ENCODE results near the gene CCDC152.

DNA sequence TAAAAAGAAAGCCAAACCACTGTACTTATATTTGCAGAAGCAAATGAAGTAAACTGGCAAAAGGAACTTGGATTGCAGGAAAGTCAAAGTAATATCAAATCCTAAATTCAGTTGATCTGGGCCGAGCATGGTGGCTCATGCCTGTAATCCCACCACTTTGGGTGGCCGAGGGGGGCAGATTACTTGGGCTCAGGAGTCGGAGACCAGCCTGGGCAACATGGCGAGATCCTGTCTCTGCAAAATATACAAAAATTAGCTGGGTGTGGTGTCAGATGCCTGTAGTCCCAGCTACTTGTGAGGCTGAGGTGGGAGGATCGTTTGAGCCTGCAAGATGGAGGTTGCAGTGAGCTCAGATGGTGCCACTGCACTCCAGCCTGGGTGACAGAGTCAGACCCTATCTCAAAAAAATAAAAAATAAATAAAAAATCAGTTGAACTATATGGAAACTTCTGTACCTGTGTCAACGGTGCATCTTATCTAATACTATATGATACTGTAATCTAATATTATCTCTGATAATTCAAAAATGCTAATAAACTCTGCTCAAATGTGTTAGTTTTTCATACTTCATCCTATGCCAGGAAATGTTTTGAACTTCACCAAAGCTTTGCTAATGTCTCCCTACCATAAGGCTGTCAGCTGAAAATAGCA is 45.0 kb downstream of the CCDC152 start:
- TF ChIP-seq, protein P1, sequence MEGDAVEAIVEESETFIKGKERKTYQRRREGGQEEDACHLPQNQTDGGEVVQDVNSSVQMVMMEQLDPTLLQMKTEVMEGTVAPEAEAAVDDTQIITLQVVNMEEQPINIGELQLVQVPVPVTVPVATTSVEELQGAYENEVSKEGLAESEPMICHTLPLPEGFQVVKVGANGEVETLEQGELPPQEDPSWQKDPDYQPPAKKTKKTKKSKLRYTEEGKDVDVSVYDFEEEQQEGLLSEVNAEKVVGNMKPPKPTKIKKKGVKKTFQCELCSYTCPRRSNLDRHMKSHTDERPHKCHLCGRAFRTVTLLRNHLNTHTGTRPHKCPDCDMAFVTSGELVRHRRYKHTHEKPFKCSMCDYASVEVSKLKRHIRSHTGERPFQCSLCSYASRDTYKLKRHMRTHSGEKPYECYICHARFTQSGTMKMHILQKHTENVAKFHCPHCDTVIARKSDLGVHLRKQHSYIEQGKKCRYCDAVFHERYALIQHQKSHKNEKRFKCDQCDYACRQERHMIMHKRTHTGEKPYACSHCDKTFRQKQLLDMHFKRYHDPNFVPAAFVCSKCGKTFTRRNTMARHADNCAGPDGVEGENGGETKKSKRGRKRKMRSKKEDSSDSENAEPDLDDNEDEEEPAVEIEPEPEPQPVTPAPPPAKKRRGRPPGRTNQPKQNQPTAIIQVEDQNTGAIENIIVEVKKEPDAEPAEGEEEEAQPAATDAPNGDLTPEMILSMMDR (conservative IDR thresholded peaks at IDR 0.05; ENCODE audit: low read length): no peak
- no peak for TF ChIP-seq EZH2phosphoT487 (IDR thresholded peaks at IDR 0.05; ENCODE audit: borderline replicate concordance)
